Neuron (in vitro differentiated cells): ENCODE results near the gene ZNF689.
"Not testable (repeated sequence)": the region's sequence is repeated elsewhere in the genome, so short reads cannot be mapped to it uniquely, and the experiment has no call there.

Experiments used
- H2AFZ ChIP-seq: one replicate; pipeline ENCODE4 v1.6.1; 2013; ENCODE audit warnings: low read depth, mild to moderate bottlenecking, inconsistent platforms, low read length, moderate library complexity
- H3K27me3 ChIP-seq: one replicate; pipeline ENCODE4 v1.6.1; 2013; ENCODE audit warnings: low read length; ENCODE audit not compliant: insufficient read depth
- H3K36me3 ChIP-seq: one replicate; pipeline ENCODE4 v1.6.1; 2013; ENCODE audit warnings: low read length; ENCODE audit not compliant: insufficient read depth
- H3K4me1 ChIP-seq: one replicate; pipeline ENCODE4 v1.6.1; 2013; ENCODE audit warnings: low read length; ENCODE audit not compliant: insufficient read depth
- H3K4me3 ChIP-seq: 2 replicates; pipeline ENCODE4 v1.5.1; 2013; ENCODE audit warnings: mild to moderate bottlenecking, low read length, moderate library complexity
- H3K9me3 ChIP-seq: one replicate; pipeline ENCODE4 v1.6.1; 2013; ENCODE audit warnings: low read length

ZNF689 gene

GRCh38 chr16:30650369-30651123 is 40.4 kb upstream of the ZNF689 start, which contains the start of gene PRR14:
Gene PRR14, plus strand, starts transcription at chr16:30650960. Its CDS starts 686 bp downstream, at chr16:30651646.
- Histone ChIP-seq H3K27me3 (no peaks in the 10 kb centered on the region), H3K4me3 (peak within 1 kb of the TSS; percentile 82), H3K9me3 (no peaks in the 10 kb centered on the region), H3K4me1 (peaks cover 7% of the 10 kb centered on the region), H3K36me3 (peaks cover 28% of the 10 kb centered on the region), H2AFZ (peak within 1 kb of the TSS; percentile 87)

GRCh38 chr16:30649725-30650368 is 39.7 kb upstream of the ZNF689 start:
- no peak overlapping the region for H3K4me3 ChIP-seq
- H3K27me3 ChIP-seq: no peaks in the 10 kb centered on the region
- H3K36me3 ChIP-seq: peaks cover 21% of the 10 kb centered on the region
- peak overlapping the region; percentile 87 for H2AFZ ChIP-seq
- no peaks in the 10 kb centered on the region for H3K9me3 ChIP-seq
- H3K4me1 ChIP-seq: peaks cover 7% of the 10 kb centered on the region

DNA sequence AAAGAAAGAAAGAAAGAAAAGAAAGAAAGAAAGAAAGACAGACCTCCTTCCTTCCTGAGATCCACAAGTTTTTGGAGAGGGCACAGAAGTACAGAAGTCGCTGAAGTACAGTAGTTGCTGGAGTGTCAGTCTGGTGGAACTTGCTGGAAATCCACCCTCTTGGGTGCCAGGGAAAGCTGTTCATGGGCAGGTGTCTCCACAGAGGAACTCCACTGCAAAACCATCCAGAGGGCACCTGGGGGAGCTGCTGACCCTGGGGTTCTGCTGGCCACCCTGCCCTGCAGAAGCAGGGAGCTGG is 37.0 kb upstream of the ZNF689 start:
- Histone ChIP-seq H2AFZ (no peak overlapping the region), H3K36me3 (no peaks in the 10 kb centered on the region), H3K9me3 (no peaks in the 10 kb centered on the region), H3K4me1 (peaks cover 7% of the 10 kb centered on the region), H3K4me3 (no peak overlapping the region), H3K27me3 (no peaks in the 10 kb centered on the region)

- H3K4me1 ChIP-seq: peaks cover 2% of the 10 kb centered on the region
- H2AFZ ChIP-seq: no peak overlapping the region
- H3K4me3 ChIP-seq: no peak overlapping the region
- H3K9me3 ChIP-seq: no peaks in the 10 kb centered on the region
- no peaks in the 10 kb centered on the region for H3K27me3 ChIP-seq
- H3K36me3 ChIP-seq: no peaks in the 10 kb centered on the region
These were observed 35.5 kb upstream of the ZNF689 start for GRCh38 chr16:30645727-30646126.

DNA sequence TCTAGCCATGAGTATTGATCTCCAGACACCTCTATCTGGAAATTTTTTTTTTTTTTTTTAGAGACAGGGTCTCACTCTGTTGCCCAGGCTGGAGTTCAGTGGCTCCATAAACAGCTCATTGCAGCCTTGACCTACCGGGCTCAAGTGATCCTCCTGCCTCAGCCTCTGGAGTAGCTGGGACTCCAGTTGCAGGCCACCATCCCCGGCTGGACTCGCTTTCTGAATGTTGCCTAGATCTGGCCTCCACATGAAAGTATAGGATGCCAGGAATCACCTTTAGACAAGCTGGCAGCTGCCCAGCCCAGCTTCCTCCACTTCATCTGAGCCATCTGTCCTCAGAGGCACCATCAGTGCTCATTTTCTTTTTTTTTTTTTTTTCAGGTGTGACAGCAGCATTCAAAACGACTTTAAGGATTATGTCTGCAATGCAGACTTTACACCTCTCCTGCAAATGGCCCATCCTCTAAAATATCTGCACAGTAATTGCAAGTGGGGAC is 34.2 kb upstream of the ZNF689 start:
- Histone ChIP-seq H3K36me3 (no peaks in the 10 kb centered on the region), H3K9me3 (no peaks in the 10 kb centered on the region), H3K4me3 (no peak overlapping the region), H3K27me3 (no peaks in the 10 kb centered on the region), H3K4me1 (no peaks in the 10 kb centered on the region), H2AFZ (no peak overlapping the region)

- H3K4me3 ChIP-seq: no peak overlapping the region
- H3K9me3 ChIP-seq: no peaks in the 10 kb centered on the region
- H3K36me3 ChIP-seq: no peaks in the 10 kb centered on the region
- no peak overlapping the region for H2AFZ ChIP-seq
- no peaks in the 10 kb centered on the region for H3K4me1 ChIP-seq
- no peaks in the 10 kb centered on the region for H3K27me3 ChIP-seq
These were observed 31.3 kb upstream of the ZNF689 start for GRCh38 chr16:30641378-30641982.

GRCh38 chr16:30637944-30638343 is 27.8 kb upstream of the ZNF689 start:
- Histone ChIP-seq H3K4me1 (peaks cover 7% of the 10 kb centered on the region), H3K4me3 (no peak overlapping the region), H3K9me3 (no peaks in the 10 kb centered on the region), H2AFZ (no peak overlapping the region), H3K36me3 (no peaks in the 10 kb centered on the region), H3K27me3 (no peaks in the 10 kb centered on the region)

- H3K27me3 ChIP-seq, H3K36me3 ChIP-seq, H3K4me3 ChIP-seq, H2AFZ ChIP-seq, H3K9me3 ChIP-seq, H3K4me1 ChIP-seq: not testable (repeated sequence)
These were observed 26.9 kb upstream of the ZNF689 start for GRCh38 chr16:30637139-30637538.

DNA sequence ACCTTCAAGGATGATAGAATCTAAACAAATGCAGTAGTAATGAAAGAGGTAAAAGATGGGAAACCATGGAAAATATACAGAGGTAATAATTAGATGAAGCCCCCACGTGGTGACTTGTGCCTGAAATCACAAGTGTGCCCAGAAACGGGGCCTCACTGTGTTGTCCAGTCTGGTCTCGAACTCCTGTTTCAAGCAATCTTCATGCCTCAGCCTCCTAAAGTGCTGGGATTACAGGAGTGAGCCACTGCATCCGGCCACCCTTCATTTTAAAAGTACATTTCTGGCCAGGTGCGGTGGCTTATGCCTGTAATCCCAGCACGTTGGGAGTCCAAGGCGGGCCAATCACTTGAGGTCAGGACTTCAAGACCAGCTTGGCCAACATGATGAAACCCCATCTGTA is 26.4 kb upstream of the ZNF689 start:
- no peaks in the 10 kb centered on the region for H3K9me3 ChIP-seq
- H3K27me3 ChIP-seq: no peaks in the 10 kb centered on the region
- H3K36me3 ChIP-seq: no peaks in the 10 kb centered on the region
- peaks cover 7% of the 10 kb centered on the region for H3K4me1 ChIP-seq
- H3K4me3 ChIP-seq: no peak overlapping the region
- no peak overlapping the region for H2AFZ ChIP-seq

DNA sequence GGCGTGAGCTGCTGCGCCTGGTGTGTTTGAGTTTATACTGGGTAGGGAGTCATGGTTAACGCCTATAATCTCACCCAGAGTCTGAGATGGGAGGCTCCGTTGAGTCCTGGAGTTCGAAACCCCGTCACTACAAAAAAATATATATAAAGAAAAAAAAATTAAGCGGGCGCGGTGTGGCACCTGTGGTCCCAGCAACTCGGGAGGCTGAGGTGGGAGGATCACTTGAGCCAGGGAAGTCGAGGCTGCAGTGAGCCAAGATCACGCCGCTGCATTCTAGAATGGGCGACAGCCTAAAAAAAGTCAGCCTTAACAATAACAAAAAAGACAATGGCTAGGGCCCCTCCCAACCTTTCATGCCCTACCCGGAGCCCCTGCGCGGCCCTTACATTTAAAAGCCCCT is 23.3 kb upstream of the ZNF689 start:
- no peaks in the 10 kb centered on the region for H3K36me3 ChIP-seq
- peak overlapping the region; percentile 86 for H3K4me3 ChIP-seq
- H3K27me3 ChIP-seq: no peaks in the 10 kb centered on the region
- H2AFZ ChIP-seq: peak overlapping the region; percentile 83
- H3K9me3 ChIP-seq: no peaks in the 10 kb centered on the region
- peaks cover 7% of the 10 kb centered on the region for H3K4me1 ChIP-seq

GRCh38 chr16:30632454-30632853 is 22.3 kb upstream of the ZNF689 start:
- H2AFZ ChIP-seq, H3K4me1 ChIP-seq: not testable (repeated sequence)

GRCh38 chr16:30628628-30629540 is 18.7 kb upstream of the ZNF689 start:
- H3K9me3 ChIP-seq: peaks cover 2% of the 10 kb centered on the region
- H2AFZ ChIP-seq: no peak overlapping the region
- H3K4me3 ChIP-seq: no peak overlapping the region
- no peaks in the 10 kb centered on the region for H3K36me3 ChIP-seq
- H3K4me1 ChIP-seq: no peaks in the 10 kb centered on the region
- H3K27me3 ChIP-seq: no peaks in the 10 kb centered on the region

More at GRCh38 chr16:30632454-30632853, 22.3 kb upstream of the ZNF689 start:
- H3K4me3 ChIP-seq, H3K27me3 ChIP-seq, H3K36me3 ChIP-seq, H3K9me3 ChIP-seq: not testable (repeated sequence)
